B cell (primary cell): ENCODE results near the gene SSC5D. TPM values are rescaled to one million over a fixed set of nuclear protein-coding genes. Genes with fewer than 3 reads are reported as not detected.

ENCODE experiments used
- ATAC-seq: fragments of 200-7000 bp; cut with Tn5 transposase; one replicate; pipeline ENCODE4 v1.10.0; 2021; ENCODE audit warnings: low read depth, mild to moderate bottlenecking, moderate number of reproducible peaks, moderate library complexity
- CTCF ChIA-PET: fragments of 350-600 bp; sonication (Branson Sonifier 250); formaldehyde crosslinking; loops from one replicate; lab custom pipeline; 2021; ENCODE audit warnings: antibody characterized with exemption, inconsistent platforms; lab: Charles Lee
- POLR2A ChIA-PET: fragments of 350-600 bp; sonication (Branson Sonifier 250); formaldehyde crosslinking; loops from one replicate; lab custom pipeline; 2021; ENCODE audit warnings: antibody characterized with exemption; lab: Charles Lee
- DNase-seq: peaks from one replicate; pipeline ENCODE4 v3.0.0; 2013
- H2AFZ ChIP-seq: 2 replicates; pipeline ENCODE4 v1.6.1; 2012; ENCODE audit warnings: mild to moderate bottlenecking, low read depth, low read length; ENCODE audit not compliant: insufficient read depth, poor library complexity, severe bottlenecking
- H3K27ac ChIP-seq, 2 donors: 1 replicate in 1 of 2; 2 replicates in 1 of 2; pipeline ENCODE4 v1.5.1; 2012 to 2013; ENCODE audit warnings: low read length in 2 of 2, mild to moderate bottlenecking in 2 of 2, moderate library complexity in 1 of 2
- H3K27me3 ChIP-seq, 4 experiments: fragments of 200-600 bp in 1 of 4; sonication (generic) in 1 of 4; replicated peaks in 1 of 4; 1 replicate in 2 of 4; 2 replicates in 2 of 4; pipeline versions ENCODE4 v1.6.1 to v1.7.0; 2013 to 2016; ENCODE audit warnings: low read length in 3 of 4, mild to moderate bottlenecking in 2 of 4, mixed read lengths in 1 of 4, moderate library complexity in 1 of 4; ENCODE audit not compliant: insufficient read depth in 4 of 4, control insufficient read depth in 3 of 4; ENCODE audit errors: control extremely low read depth in 1 of 4
- H3K36me3 ChIP-seq, 2 experiments: replicated peaks in 1 of 2; 1 replicate in 1 of 2; 2 replicates in 1 of 2; pipeline versions ENCODE4 v1.6.1 to v1.7.1; 2013; ENCODE audit warnings: low read length in 1 of 2; ENCODE audit not compliant: insufficient read depth in 2 of 2, control insufficient read depth in 1 of 2; ENCODE audit errors: control extremely low read depth in 1 of 2, extremely low read depth in 1 of 2
- H3K4me1 ChIP-seq, 2 donors: fragments of 200-600 bp in 1 of 2; sonication (generic) in 1 of 2; 1 replicate in 1 of 2; 2 replicates in 1 of 2; pipeline versions ENCODE4 v1.5.1 to v1.6.1; 2013 to 2017; ENCODE audit warnings: low read length in 2 of 2; ENCODE audit not compliant: control insufficient read depth in 2 of 2, insufficient read depth in 2 of 2
- H3K4me2 ChIP-seq: replicated peaks from 2 replicates; pipeline ENCODE3; 2012; ENCODE audit warnings: mild to moderate bottlenecking, low read depth, low read length; ENCODE audit not compliant: poor library complexity, severe bottlenecking
- H3K4me3 ChIP-seq, 5 experiments: fragments of 200-600 bp in 1 of 5; sonication (generic) in 1 of 5; 1 replicate in 3 of 5; 2 replicates in 2 of 5; pipeline versions ENCODE4 v1.5.1 to v1.7.0; 2011 to 2016; ENCODE audit warnings: low read length in 4 of 5, mild to moderate bottlenecking in 4 of 5, low read depth in 2 of 5, control low read depth in 1 of 5, moderate library complexity in 1 of 5; ENCODE audit not compliant: insufficient read depth in 1 of 5; ENCODE audit errors: control extremely low read depth in 1 of 5, extremely low read depth in 1 of 5
- H3K79me2 ChIP-seq: fragments of 200-600 bp; sonication (generic); one replicate; pipeline ENCODE4 v1.6.0; 2016; ENCODE audit warnings: low read length; ENCODE audit not compliant: control insufficient read depth, insufficient read depth
- H3K9ac ChIP-seq: fragments of 200-600 bp; sonication (generic); 2 replicates; pipeline ENCODE4 v1.6.1; 2017; ENCODE audit warnings: mild to moderate bottlenecking, low read length, moderate library complexity
- H3K9me3 ChIP-seq, 3 donors: one replicate each; pipeline versions ENCODE4 v1.6.1 to v1.7.1; 2013; ENCODE audit warnings: low read length in 2 of 3; ENCODE audit not compliant: control insufficient read depth in 2 of 3, insufficient read depth in 1 of 3; ENCODE audit errors: control extremely low read depth in 1 of 3
- H4K20me1 ChIP-seq: 2 replicates; pipeline ENCODE4 v1.6.0; 2012; ENCODE audit warnings: mild to moderate bottlenecking, low read length; ENCODE audit not compliant: insufficient read depth, control insufficient read depth, poor library complexity, severe bottlenecking
- H3K27ac Mint-ChIP-seq: one replicate; pipeline ENCODE4 v1.8.0; 2021; ENCODE audit warnings: mixed read lengths
- H3K27me3 Mint-ChIP-seq: one replicate; pipeline ENCODE4 v1.8.0; 2021; ENCODE audit warnings: mixed read lengths
- H3K4me1 Mint-ChIP-seq: one replicate; pipeline ENCODE4 v1.8.0; 2021; ENCODE audit warnings: mixed read lengths
- H3K4me3 Mint-ChIP-seq: one replicate; pipeline ENCODE4 v1.8.0; 2021; ENCODE audit warnings: mixed read lengths
- H3K9me3 Mint-ChIP-seq: one replicate; pipeline ENCODE4 v1.8.0; 2022; ENCODE audit warnings: mixed read lengths; ENCODE audit not compliant: insufficient read depth
- EZH2 ChIP-seq: IDR thresholded peaks from 2 replicates; pipeline ENCODE4 v1.6.1; 2012; ENCODE audit warnings: borderline replicate concordance, low read depth, mild to moderate bottlenecking, moderate library complexity, low read length; ENCODE audit not compliant: insufficient read depth, poor library complexity, severe bottlenecking
- WGBS: methylation state at CpG from one replicate; pipeline ENCODE4 v1.1.5; 2013; ENCODE audit warnings: missing lambda C conversion rate; ENCODE audit not compliant: insufficient coverage; 5-methylcytosine and 5-hydroxymethylcytosine counted together
- intact Hi-C: fragments of 100-400 bp; cut with micrococcal nuclease; formaldehyde crosslinking; loops from one replicate; pipeline ENCODE4 v1.10.0; 2022
- polyA plus RNA-seq: library from polyadenylated mRNA; depleted of rRNA; stranded (reverse); fragments of >200 nt; gene quantifications from 2 replicates; pipeline ENCODE4 v1.2.3, GENCODE V29; 2012
- total RNA-seq, 2 donors: library from RNA; stranded (reverse); fragments of 120-200 nt in 1 of 2; gene quantifications; 1 replicate in 1 of 2; 2 replicates in 1 of 2; pipeline versions ENCODE4 v1.2.3 to v1.2.4, GENCODE V29; 2013 to 2022
- TF ChIP-seq, protein P1 (sequence below): fragments of 200-600 bp; IDR thresholded peaks from one replicate; pipeline ENCODE4 v1.8.0; 2022; ENCODE audit warnings: antibody characterized with exemption, mild to moderate bottlenecking

Gene SSC5D
- total and polyA plus RNA-seq, 2 donors (not counting 1 experiment from before 2014, with no cell fraction given), result 0.22 to 0.44 TPM

DNA sequence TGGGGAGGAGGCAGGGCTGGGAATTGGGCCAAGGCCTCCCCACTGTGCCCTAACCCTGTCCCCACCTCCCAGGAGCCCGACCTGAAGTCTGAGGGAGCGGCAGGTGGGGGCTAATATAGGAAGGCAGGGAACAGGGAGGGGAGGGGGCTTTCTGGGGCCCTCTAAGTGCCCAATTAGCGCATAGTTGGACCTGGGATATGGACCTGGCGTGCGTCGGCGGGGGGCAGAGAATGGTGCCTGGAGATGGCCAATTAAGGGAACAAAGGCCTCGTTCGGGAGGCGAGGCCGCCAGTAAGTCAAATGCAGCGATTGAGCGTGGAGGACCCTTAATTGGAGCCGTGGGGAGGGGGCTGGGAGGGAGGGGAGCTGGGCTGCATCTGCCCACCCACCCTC lies 23.6 kb upstream of the SSC5D start, which contains the start of gene C19orf85:
TSS of gene C19orf85 (minus strand) at position 90 of the 393 bp plus-strand sequence. CDS start 197 bp downstream, outside the sequence.
- CTCF ChIA-PET, result no interaction called here
- no peak within 1 kb of the TSS for H3K9ac ChIP-seq
- H3K4me3 Mint-ChIP-seq, result no peak within 1 kb of the TSS

More for the DNA sequence above, 23.6 kb upstream of the SSC5D start, which contains the start of gene C19orf85:
- Histone ChIP-seq H2AFZ (no peak within 1 kb of the TSS), H3K9me3 (peaks cover 0 to 3% (median 0%) of the 10 kb centered on the region in 3 donors), H4K20me1 (no peaks in the 10 kb centered on the region), H3K4me2 (no peak within 1 kb of the TSS), H3K4me3 (no peak within 1 kb of the TSS), H3K36me3 (no peaks in the 10 kb centered on the region), H3K79me2 (no peaks in the 10 kb centered on the region), H3K4me1 (peaks cover 14 to 20% of the 10 kb centered on the region in 2 donors), H3K27me3 (no peaks in the 10 kb centered on the region), H3K27ac (no peak within 1 kb of the TSS)
- Mint-ChIP-seq H3K27ac (no peak within 1 kb of the TSS), H3K9me3 (no peaks in the 10 kb centered on the region), H3K27me3 (no peaks in the 10 kb centered on the region), H3K4me1 (peaks cover 22% of the 10 kb centered on the region)
- DNase-seq (no peak), ATAC-seq (no peak)
- intact Hi-C loops, result loop anchor here (5.0 kb wide), 1 partner anchor 57 kb away; the partner anchor contains the start of gene UBE2S
- POLR2A ChIA-PET, result no interaction called here
- TF ChIP-seq, protein P1, sequence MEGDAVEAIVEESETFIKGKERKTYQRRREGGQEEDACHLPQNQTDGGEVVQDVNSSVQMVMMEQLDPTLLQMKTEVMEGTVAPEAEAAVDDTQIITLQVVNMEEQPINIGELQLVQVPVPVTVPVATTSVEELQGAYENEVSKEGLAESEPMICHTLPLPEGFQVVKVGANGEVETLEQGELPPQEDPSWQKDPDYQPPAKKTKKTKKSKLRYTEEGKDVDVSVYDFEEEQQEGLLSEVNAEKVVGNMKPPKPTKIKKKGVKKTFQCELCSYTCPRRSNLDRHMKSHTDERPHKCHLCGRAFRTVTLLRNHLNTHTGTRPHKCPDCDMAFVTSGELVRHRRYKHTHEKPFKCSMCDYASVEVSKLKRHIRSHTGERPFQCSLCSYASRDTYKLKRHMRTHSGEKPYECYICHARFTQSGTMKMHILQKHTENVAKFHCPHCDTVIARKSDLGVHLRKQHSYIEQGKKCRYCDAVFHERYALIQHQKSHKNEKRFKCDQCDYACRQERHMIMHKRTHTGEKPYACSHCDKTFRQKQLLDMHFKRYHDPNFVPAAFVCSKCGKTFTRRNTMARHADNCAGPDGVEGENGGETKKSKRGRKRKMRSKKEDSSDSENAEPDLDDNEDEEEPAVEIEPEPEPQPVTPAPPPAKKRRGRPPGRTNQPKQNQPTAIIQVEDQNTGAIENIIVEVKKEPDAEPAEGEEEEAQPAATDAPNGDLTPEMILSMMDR, result no peak
- TF ChIP-seq EZH2, result no peak
- WGBS, result 83% methylated on average over 7 of the region's 14 CpGs
